Ramos (cell line): Measurements from ENCODE around the gene SMYD3.

Experiments used
- in situ Hi-C: fragments of 300-500 bp; cut with MboI; formaldehyde crosslinking; loops from one replicate; pipeline ENCODE4 v1.14.3; 2022; ENCODE audit warnings: low sequenced_read_pairs; ENCODE audit not compliant: unreplicated experiment

The SMYD3 gene

GRCh38 chr1:246138781-246139180 lies 368.3 kb downstream of the SMYD3 start:
- in situ Hi-C loops, result no loop called here

GRCh38 chr1:246136477-246136876 lies 370.6 kb downstream of the SMYD3 start:
- in situ Hi-C loops, result no loop called here

DNA sequence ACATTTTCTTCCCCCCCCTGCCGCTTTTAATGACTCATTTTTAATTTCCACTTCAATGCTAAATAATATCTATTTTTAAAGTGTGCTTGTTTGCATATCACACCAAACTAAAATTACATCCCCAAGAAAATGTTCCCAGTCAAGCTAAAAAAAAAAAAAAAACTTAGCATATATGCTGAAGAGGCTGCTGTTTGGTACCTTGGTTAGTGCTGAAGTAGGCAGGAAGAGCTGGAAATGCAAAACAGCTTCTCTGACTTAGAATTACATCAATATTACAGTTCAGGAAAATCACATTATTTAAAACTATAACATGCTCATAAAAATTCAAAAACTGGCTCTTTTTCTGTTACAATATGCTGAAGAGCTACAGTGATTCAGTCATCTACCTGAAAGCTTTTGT lies 372.3 kb downstream of the SMYD3 start:
- in situ Hi-C loops, result no loop called here

DNA sequence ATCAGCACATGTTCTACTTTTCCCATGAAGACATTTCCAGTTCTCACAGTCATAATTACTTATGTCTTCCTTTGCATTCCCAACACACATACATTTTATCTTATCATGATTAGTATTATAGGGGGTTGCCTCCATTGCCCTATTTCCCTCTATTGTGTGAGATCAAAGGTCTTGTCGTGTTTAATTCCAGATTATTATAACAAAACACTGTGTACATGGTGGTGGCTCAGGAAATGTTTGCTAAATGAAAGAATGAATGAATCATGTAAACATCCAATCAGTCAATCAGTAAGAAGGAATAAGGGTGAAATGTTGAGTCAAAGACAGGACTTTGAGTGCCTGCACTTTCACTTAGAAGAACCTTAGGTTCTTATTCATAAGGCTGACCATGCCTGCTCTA lies 376.0 kb downstream of the SMYD3 start:
- in situ Hi-C loops, result no loop called here

DNA sequence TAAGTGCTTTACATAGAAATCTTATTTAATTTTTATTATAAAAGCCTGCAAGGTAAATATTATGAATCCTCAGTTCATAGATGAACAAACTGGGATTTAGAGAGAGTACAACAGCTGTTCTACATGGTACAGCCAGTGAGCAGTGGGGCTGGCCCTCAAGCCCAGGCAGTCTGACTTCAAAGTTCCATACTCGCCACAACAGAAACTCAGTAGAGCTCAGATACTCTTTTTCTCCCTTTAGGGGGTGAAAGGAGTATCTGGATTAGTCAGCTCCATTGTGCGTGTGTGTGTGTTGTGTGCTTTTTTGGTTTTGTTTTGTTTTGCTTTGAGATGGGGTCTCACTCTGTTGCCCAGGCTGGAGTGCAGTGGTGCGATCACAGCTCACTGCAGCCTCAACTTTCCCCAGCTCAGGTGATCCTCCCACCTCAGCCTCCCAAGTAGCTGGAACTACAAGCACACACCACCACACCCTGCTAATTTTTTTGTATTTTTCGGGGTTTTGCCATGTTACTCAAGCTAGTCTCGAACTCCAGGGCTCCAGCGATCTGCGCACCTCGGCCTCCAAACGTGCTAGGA lies 378.5 kb downstream of the SMYD3 start:
- in situ Hi-C loops, result no loop called here

DNA sequence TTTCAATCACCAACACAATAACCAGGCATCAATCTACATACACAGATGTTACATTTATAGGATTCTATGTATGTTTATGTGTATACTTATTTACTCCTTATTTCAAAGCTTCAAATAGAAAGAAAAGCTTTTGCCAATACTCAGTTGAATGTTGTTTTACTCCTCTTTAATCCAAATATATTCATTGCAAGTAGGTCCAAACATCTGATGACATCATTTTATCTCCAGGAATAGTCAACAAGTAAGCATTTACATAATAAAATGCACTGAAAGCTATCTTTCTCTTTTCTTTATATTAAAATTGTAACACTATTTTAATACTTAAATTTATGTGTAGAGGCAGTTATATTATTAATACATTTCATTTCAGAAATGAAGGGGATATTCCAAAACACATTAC lies 380.5 kb downstream of the SMYD3 start:
- in situ Hi-C loops, result no loop called here

- in situ Hi-C loops, result no loop called here
Measured at GRCh38 chr1:246122071-246122470, 385.0 kb downstream of the SMYD3 start.

- in situ Hi-C loops, result no loop called here
Measured at GRCh38 chr1:246121533-246121932, 385.5 kb downstream of the SMYD3 start.

DNA sequence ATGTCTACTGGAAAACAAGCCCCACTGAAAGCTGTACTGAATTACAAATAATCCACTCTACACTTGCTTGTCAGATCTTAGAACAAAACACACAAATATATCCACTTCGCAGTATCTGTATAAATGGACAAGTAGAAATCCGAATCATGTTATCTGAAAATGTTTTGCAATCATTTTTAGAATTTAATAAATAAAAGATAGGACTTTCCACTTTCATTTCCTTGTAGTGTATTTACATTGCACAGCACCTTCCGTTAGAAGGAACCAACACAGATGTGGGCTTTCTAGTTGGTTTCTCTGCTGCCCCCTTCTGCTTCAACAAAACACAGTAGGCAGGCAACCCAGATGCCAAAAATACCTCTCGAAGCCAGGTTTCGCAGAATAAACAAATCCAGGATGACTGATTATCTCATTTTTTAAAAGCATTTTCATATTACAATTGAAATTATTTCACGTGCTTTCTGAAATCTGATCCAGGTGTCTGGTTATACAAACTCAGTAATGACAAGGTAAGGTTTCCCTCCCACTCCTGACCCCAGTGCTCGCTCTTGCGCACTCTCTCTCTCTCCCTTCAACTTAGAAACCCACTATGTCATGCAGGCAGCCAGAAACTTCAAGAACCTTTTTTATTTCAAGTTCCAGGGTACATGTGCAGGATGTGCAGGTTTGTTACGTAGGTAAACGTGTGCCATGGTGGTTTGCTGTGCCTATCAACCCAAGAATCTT lies 389.9 kb downstream of the SMYD3 start:
- in situ Hi-C loops, result no loop called here

GRCh38 chr1:246114369-246114768 lies 392.7 kb downstream of the SMYD3 start:
- in situ Hi-C loops, result no loop called here

DNA sequence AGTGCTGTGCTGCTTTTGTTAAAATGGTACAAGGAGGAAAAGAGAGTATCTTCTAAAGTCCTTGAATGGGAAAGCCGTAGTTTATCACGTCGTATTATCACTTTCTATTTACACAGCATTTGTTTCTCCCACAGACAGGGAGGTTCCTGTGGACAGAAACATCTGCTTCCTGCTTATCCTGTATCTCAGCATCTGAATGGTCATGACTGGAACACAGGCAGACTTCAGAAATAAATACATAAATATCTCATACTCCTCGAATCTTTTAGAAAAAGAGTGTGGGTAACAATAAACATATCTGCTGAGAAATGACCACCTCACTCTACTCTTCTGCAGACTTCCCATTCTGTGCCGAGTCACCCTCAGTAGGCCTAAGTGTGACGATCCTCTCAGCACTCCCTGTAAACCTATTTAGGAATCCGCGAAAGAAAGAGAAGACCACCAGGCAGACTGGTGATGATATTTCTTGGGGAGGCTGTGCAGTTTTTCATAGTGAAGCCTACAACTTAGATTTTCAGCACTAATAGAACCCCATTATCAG lies 393.5 kb downstream of the SMYD3 start:
- in situ Hi-C loops, result no loop called here

GRCh38 chr1:246111570-246111969 lies 395.5 kb downstream of the SMYD3 start:
- in situ Hi-C loops, result no loop called here

- in situ Hi-C loops, result no loop called here
Measured at GRCh38 chr1:246110343-246111219, 396.5 kb downstream of the SMYD3 start.

DNA sequence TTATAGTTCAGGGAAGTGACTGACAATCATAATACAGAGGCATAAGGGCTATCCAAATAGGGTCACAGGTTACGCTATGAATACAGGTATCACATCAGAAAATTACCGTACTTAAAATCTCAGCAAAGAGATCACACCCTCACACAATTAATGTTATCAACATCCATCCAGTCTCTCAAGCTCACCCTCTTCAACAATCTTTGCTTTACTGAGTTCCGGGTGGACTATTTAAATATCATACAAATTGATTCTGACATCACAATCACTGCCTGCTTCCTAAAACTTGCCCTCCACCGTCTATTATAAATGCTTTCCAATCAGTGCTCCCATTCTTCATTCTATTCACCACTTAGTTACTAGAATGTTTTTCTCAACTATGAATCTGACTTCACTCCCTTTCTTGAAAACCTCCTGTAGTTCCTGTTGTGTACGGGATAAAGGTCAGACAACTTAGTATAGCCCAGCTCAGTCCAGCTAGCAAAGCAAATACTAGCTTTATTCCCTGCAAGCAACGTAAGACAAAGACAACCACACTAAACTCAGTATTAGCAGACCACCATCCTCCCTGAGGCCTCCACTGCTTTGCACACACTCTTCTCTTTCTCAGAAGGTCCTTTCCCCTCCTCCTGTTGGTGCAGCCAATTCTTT lies 398.7 kb downstream of the SMYD3 start:
- in situ Hi-C loops, result no loop called here

GRCh38 chr1:246107516-246108277 lies 399.4 kb downstream of the SMYD3 start:
- in situ Hi-C loops, result no loop called here

DNA sequence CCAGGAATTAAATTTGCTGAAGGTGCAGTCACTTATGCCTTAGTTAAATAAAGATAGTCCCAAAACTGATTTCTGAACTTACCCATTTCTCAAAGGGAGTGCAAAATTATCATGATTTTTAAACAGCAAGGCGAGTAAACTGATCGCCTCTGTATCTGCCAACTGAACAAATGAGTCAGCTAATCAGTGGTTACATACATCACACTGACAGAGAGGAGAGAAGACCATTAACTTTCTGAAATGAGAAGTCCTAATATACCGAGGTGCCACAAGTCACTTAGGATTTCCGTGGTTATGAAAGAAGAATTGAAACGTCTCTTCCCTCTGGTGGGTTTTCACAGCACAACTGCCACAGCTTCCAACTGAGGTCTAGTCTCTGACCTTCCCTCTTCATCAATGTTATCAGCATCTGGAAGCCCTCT lies 400.7 kb downstream of the SMYD3 start:
- in situ Hi-C loops, result no loop called here

DNA sequence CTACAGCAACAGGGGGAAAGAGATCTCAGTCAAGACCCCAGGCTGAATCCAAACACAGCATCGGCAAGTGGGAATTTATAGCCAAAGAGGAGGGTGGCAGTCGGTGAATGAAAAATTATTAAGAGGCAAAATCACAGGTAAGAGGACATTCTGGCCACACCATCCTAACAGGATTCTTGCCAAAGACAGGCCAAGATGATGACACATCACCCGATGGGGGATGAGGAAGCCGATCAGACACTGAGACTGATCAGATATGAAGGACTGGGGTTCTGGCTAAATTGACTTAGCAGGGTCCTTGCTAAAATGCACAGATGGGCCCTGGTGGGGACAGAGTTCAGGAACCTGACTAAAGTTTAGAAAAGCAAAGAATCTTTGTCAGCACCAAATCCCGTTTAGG lies 402.2 kb downstream of the SMYD3 start:
- in situ Hi-C loops, result no loop called here

GRCh38 chr1:246099570-246099969 lies 407.5 kb downstream of the SMYD3 start:
- in situ Hi-C loops, result no loop called here

DNA sequence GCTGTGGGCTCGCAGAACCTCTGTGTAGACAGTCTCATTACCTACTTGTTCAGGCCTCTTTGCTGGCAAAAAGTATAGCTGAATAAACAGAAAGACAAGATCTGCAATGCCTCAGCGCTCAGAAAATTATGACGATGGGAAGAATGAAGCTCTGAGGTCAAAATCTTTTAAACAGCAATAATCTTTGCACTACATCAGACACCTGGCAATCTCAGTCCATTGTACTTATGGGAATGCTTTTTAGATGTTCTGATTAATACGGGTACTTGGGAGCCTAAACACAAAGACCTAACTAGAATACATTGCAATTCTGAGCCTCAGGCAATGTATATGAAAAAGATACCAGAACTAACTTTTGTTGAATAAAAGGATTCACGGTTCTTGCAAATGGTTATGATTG lies 410.7 kb downstream of the SMYD3 start:
- in situ Hi-C loops, result no loop called here

- in situ Hi-C loops, result no loop called here
Measured at GRCh38 chr1:246095443-246095842, 411.6 kb downstream of the SMYD3 start.
